Mesodermal cell (in vitro differentiated cells): Measurements from ENCODE around the gene TOX3.
A peak's percentile ranks its signal among the peaks of the same experiment; 100 is the strongest.

ENCODE experiments used
- H3K27ac ChIP-seq: 2 replicates; pipeline ENCODE4 v1.7.0; 2013; ENCODE audit warnings: mild to moderate bottlenecking, low read depth, low read length, moderate library complexity; ENCODE audit not compliant: severe bottlenecking
- H3K36me3 ChIP-seq: 2 replicates; pipeline ENCODE4 v1.7.1; 2013; ENCODE audit warnings: mild to moderate bottlenecking, low read length, moderate library complexity; ENCODE audit not compliant: control insufficient read depth, insufficient read depth
- H3K4me1 ChIP-seq: one replicate; pipeline ENCODE4 v1.7.1; 2013; ENCODE audit warnings: mild to moderate bottlenecking, low read length; ENCODE audit not compliant: insufficient read depth, control insufficient read depth, poor library complexity, severe bottlenecking
- H3K4me3 ChIP-seq: 2 replicates; pipeline ENCODE4 v1.7.0; 2013; ENCODE audit warnings: low read length, control low read depth, mild to moderate bottlenecking; ENCODE audit not compliant: insufficient read depth, poor library complexity, severe bottlenecking; ENCODE audit errors: extremely low read depth
- H3K9me3 ChIP-seq: 2 replicates; pipeline ENCODE4 v1.7.1; 2013; ENCODE audit warnings: mild to moderate bottlenecking, low read length, moderate library complexity; ENCODE audit not compliant: control insufficient read depth
- WGBS, 2 experiments: methylation state at CpG; one replicate each; pipeline ENCODE4 v1.1.5; 2013; ENCODE audit warnings: missing lambda C conversion rate in 2 of 2; ENCODE audit not compliant: insufficient coverage in 2 of 2; 5-methylcytosine and 5-hydroxymethylcytosine counted together

TOX3 gene

DNA sequence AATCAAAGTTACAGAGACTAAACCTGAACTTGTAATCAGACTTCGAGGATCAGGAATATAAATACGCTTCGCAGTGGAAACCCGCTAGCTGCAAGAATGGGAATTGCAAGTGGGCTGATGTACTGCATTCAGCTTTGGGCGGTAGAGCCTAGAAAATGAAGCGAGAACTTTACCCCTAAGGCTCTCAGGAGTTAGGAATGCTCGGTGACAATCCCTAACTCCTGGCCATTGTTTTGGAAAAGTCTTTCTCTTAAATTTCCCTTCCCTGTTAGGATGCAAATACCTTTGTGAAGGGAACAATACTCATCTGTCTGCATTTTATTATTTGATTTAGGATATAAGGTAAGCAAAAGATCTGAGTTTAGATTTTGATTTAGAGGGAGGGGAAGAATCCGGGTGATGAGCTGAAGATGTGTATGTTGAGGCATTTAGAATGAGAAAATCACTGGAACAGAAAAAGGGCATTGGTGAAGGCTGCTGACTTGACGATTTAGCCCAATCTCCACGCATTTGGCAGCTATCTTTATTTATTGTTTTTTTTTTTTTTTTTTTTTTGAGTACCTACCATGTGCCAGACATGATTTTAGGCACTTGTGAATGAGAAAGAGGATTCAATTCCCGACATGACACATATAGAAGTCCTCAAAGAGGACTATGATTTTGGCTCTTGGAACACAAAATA lies 2.2 kb upstream of the TOX3 start:
- Histone ChIP-seq H3K9me3 (no peaks in the 10 kb centered on the region), H3K4me3 (no peak overlapping the region), H3K27ac (no peak overlapping the region), H3K36me3 (no peaks in the 10 kb centered on the region), H3K4me1 (no peaks in the 10 kb centered on the region)
- WGBS, 2 experiments, result 17 to 29% methylated on average over 5 to 7 of the region's 11 CpGs

DNA sequence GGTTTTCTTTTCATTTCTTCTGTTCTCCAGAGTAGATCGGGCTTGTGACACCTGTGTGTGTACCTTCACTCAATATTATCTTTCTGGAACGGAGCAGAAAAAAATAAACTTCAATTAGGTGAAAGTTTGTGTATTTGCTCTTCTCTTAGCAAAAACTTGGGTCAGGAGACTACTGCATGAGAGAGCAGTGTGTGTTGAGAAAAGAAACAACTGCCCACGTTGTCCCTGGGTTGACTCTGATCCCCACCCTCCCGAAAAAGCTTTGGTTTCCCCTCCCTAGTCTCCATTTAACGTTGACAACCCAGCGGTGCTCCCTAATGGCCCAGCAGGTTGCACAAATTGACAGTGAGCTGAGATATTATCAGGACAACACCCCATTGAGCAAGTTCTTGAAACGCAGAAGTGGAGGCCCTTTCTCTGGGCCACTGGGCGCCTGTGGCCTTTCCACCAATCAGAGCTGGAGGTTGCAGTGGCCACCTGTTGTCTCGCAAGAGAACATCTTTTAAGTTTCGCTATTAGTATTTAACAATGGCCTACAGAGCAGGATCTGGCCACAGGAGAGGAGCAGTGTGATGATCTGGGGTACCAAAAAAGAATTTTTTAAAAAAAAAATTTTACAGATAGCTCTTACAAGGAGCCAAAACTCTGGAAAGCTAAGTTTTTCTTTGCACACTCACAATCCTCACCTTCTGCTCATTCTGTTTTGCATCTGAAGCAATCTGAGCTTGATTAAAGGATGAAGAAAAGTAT lies 1.5 kb upstream of the TOX3 start:
- no peaks in the 10 kb centered on the region for H3K36me3 ChIP-seq
- no peak overlapping the region for H3K4me3 ChIP-seq
- WGBS, 2 experiments, result 33 to 35% methylated on average over 6 to 8 of the region's 10 CpGs
- H3K27ac ChIP-seq, result no peak overlapping the region
- H3K9me3 ChIP-seq, result no peaks in the 10 kb centered on the region
- no peaks in the 10 kb centered on the region for H3K4me1 ChIP-seq

DNA sequence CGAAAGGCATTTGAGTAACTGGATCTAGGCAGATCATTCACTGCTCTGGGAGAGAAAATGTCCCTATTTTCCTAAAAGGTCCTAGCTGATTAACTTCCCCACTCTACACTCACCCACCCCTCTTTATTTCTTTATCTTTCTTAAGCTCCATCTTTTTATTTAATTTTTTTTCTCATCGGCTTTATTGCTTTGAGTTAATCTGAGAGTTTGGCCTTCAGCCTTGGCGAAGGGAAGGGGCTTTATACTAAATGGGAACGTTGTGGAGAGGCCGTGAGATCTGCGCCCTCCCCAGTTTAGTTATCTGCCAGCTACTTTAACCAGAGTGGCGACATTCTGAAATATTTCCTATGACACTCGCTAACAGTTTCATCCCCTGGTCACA lies 882 bp upstream of the TOX3 start:
- Histone ChIP-seq H3K4me1 (no peaks in the 10 kb centered on the region), H3K36me3 (no peaks in the 10 kb centered on the region), H3K27ac (no peak overlapping the region), H3K4me3 (peak overlapping the region; percentile 27), H3K9me3 (no peaks in the 10 kb centered on the region)
- 56 to 75% methylated on average over 2 to 5 of the region's 8 CpGs for WGBS, 2 experiments

- Histone ChIP-seq H3K27ac (no peak overlapping the region), H3K9me3 (no peaks in the 10 kb centered on the region), H3K4me1 (no peaks in the 10 kb centered on the region), H3K4me3 (peak overlapping the region; percentile 53), H3K36me3 (no peaks in the 10 kb centered on the region)
- 0 to 1% methylated on average over 52 to 62 of the region's 79 CpGs for WGBS, 2 experiments
Measured at GRCh38 chr16:52546291-52547003, 496 bp downstream of the TOX3 start.

GRCh38 chr16:52545898-52546266 lies 1.1 kb downstream of the TOX3 start:
- Histone ChIP-seq H3K27ac (no peak overlapping the region), H3K4me1 (no peaks in the 10 kb centered on the region), H3K9me3 (no peaks in the 10 kb centered on the region), H3K36me3 (no peaks in the 10 kb centered on the region), H3K4me3 (peak overlapping the region; percentile 53)
- 0% methylated on average over 1 of the region's 15 CpGs; no CpG with 5 or more reads in 1 of the 2 experiments for WGBS, 2 experiments

DNA sequence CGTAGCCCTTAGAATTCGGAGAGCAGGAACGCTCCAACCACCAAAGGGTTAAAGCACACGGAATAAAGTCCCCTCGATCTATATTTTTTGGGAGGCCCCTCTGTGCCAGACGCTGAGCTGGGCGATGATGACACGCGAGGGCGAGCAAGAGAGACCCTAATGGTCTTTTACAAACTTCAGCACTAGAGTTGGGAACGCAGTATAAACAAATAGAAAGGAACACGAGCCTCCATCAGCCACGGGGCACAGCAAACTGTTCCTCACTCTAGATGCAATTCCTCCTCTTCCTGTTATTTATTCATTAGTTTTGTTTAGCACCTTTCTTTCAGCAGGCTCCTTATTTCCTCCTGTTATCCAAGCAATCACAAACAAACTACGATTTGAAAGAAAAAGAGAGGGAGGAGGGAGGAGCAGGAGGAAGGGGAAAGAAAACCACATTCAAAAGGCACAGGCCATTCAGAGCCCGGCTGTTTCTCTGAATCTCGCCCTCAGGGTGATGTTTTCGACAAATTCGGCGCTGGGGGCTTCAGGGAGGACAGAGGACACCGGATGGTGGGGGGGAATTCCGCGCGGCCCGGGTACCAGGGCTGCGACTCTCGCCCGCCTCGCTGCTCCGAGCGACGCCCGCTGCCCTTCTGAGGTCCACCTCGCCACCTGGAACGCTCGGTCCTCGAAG lies 1.6 kb downstream of the TOX3 start:
- H3K4me3 ChIP-seq, result peak overlapping the region; percentile 53
- no peaks in the 10 kb centered on the region for H3K9me3 ChIP-seq
- no peaks in the 10 kb centered on the region for H3K36me3 ChIP-seq
- WGBS, 2 experiments, result 3% methylated on average over 12 to 15 of the region's 36 CpGs
- H3K27ac ChIP-seq, result no peak overlapping the region
- H3K4me1 ChIP-seq, result no peaks in the 10 kb centered on the region

GRCh38 chr16:52544703-52545102 lies 2.2 kb downstream of the TOX3 start:
- peak overlapping the region; percentile 53 for H3K4me3 ChIP-seq
- H3K36me3 ChIP-seq, result no peaks in the 10 kb centered on the region
- H3K27ac ChIP-seq, result no peak overlapping the region
- no peaks in the 10 kb centered on the region for H3K4me1 ChIP-seq
- no peaks in the 10 kb centered on the region for H3K9me3 ChIP-seq
- WGBS, 2 experiments, result 40 to 51% methylated on average over 2 of the region's 2 CpGs

- Histone ChIP-seq H3K27ac (no peak overlapping the region), H3K4me1 (no peaks in the 10 kb centered on the region), H3K4me3 (no peak overlapping the region), H3K36me3 (no peaks in the 10 kb centered on the region), H3K9me3 (no peaks in the 10 kb centered on the region)
- 93% methylated on average over 2 of the region's 4 CpGs; no CpG with 5 or more reads in 1 of the 2 experiments for WGBS, 2 experiments
Measured at GRCh38 chr16:52543654-52544053, 3.3 kb downstream of the TOX3 start.

DNA sequence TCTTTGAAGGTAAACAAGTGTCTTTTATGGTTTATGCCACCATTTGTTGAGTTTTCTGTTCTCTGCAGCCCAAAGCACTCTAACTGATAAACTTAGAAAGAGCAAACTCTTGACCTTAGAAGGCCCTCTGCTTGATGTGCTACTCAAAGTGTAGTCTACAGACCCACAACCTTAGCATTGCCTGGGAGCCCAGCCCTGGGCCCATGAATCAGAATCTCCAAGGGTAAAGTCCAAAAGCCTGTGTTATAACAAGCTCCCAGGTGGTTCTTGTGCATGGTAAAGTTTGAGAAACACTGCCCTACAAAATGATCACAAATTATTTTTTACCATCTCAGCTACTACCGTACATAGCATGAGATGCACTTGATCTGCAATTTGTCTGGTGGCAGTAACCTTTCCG lies 6.0 kb downstream of the TOX3 start:
- Histone ChIP-seq H3K27ac (no peak overlapping the region), H3K4me1 (no peaks in the 10 kb centered on the region), H3K9me3 (no peaks in the 10 kb centered on the region), H3K4me3 (no peak overlapping the region), H3K36me3 (no peaks in the 10 kb centered on the region)
- WGBS, 2 experiments, result 80 to 100% methylated on average over 1 to 2 of the region's 2 CpGs

DNA sequence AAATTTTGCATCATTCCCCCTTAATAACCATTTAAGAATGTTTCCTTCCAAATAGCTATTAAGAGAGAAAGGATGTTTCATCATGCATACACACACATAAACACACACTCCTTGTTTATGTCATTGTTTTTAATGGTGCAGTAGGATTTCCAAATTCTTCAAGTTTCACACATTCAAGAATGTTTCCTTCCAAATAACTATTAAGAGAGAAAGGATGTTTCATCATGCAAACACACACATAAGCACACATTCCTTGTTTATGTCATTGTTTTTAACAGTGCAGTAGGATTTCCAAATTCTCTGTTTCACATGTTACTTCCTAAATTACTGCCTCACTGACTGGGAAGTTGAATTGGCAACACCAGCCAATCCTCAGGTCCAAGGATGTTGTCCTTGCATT lies 7.8 kb downstream of the TOX3 start:
- Histone ChIP-seq H3K4me3 (no peak overlapping the region), H3K4me1 (no peaks in the 10 kb centered on the region), H3K27ac (no peak overlapping the region), H3K9me3 (no peaks in the 10 kb centered on the region), H3K36me3 (no peaks in the 10 kb centered on the region)
